Stimulated activated CD8-positive, alpha-beta memory T cell treated with anti-CD3 and anti-CD28 coated beads, Interleukin-7, amount 100 ng/mL, for 1 hour (primary cell): ENCODE results near the gene UNC50.
"Not testable (repeated sequence)": the region's sequence is repeated elsewhere in the genome, so short reads cannot be mapped to it uniquely, and the experiment has no call there.

Source experiments
- DNase-seq, 2 donors: peaks; one replicate each; pipeline ENCODE4 v3.0.0-alpha.2; 2020; ENCODE audit warnings: low read depth in 2 of 2

UNC50 gene

DNA sequence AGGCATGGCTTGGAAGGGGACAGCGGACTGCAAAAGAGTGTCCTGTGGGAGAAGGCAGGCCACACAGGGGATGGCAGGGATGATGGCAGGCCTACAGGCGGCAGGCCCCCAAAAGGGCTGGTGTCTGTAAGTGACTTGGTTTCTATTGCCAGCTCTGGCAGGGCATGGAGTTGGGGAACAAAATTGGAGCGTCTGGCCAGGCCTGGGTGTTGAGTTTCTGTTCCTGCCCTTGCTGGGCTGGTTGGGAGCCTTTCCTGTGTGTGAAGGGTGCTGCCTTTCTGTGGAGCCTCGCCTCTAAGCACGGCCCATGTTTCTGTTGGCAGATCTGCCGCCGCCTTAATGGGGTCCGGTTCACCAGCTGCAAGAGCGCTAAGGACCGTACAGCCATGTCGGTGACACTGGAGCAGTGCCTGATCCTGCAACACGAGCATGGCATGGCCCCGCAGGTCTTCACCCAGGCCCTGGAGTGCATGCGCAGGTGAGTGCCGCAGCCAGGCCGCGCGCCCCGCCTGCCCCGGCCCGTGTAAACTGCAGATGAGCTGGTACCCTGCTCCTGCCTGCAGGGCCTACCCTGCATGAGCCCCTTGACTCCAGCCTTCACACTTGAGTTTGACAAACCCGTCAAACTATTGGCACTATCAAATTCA lies 31.6 kb upstream of the UNC50 start:
- DNase-seq: no peak

DNA sequence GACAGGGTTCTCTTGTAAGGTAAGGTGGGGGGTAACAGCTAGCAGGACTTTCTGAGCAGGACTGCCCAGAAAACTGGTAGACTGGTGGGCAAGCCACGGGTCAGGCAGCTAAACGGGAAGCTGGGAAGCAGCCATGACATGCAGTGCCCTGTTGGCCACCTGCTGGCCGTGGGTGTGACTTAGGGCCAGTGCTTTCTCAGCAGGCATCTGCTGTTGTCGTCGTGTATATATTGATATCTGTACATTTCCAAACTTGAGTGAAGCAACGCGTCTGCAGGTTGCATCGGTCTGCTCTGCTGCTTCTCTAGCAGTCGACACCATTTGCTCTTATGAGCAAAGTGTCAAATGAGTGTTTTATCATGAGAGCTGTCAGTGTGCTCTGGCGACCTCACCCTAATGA lies 31.1 kb upstream of the UNC50 start:
- DNase-seq: no peak

DNA sequence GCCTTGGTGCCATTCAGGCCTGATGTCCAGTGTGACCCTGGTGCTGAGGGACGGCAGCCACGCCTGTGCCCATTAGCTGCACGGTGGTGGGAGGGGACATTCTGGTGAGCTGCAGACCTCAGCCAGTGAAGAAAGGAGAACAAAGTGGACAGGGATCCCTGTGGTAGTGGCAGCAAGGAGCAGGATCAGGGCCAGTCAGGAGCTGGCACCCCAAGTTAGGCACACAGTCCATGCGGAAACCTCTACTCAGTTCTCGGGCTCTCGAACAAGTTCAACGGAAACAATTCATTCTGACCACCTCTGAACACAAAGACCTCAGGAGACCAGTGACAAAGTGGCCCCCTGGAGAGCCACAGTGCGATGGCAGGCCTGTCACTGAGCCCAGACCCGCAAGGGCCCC lies 30.2 kb upstream of the UNC50 start:
- no peak for DNase-seq

DNA sequence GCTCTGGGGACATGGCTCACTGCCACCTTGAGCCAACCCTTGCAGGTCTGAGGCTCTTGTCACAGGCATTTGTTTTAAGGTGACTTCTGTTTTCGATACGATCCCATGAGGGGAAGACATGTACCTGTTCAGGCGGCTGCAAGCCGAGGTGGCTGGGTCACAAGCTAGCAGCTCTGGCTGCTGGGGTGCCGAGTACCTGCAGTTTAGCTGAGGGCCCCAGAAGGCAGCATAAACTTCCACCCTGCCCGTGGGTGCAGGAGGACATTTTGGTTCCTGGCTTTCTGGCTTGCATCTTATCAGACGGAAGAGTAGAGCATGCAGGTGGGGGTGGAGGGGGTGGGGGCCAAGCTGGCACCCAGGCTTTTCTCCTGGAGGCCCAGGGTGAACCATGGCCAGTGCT lies 28.5 kb upstream of the UNC50 start:
- no peak for DNase-seq

DNA sequence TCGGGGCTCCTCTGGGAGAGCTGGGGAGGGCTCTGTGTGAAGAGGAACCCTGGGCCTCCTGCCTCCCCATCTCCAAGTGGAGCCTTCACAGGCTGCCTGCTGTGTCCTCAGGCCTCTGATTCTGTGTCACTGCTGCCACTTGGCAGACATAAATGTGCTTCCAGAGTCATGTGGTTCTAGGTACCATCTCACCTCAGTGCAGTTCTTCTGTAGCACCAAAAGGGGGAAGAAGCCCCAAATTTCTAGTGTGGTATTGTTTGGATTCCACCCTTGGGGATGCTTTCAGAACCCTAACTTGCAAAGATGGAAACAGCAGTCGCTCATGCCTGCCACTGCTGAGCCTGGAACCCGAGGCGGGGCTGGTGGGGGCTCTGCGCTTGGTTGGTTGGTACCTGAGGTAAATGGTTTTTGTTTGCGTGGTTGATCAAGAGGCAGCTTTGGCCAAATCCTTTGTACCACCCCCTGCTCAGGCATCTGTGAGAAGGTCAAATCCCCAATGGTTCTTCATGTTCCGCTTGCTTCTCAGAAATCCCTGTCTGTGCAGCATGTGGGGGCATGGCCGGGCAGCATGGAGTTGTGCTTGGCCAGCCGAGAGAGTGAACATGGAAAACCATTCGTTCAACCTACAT lies 27.6 kb upstream of the UNC50 start:
- DNase-seq: no peak

DNA sequence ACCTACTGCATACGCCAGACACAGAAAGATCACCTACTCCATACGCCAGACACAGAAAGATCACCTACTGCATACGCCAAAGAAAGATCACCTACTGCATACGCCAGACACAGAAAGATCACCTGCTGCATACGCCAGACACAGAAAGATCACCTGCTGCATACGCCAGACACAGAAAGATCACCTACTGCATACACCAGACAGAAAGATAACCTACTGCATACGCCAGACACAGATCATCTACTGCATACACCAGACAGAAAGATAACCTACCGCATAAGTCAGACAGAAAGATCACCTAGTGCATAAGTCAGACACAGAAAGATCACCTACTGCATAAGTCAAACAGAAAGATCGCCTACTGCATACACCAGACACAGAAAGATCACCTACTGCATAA lies 25.9 kb upstream of the UNC50 start:
- DNase-seq: no peak

DNA sequence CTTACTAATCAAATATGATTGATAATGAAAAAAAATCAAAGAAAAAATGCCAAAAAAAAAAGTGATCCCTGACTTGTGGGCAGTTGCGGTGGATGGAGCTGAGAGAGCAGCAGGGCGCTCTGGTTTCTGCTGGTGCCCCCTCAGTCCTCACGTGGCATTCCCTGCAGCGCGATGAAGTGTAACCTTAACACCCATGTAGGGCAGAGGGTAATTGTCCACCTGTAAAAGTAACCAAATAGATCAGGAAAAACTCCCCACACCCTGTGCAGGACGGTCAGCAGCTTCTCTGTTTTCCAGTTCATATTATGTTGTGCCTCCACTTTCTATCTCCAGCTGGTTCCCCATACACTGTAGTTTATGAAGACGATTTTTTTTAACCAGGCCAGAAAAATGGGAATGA lies 25.1 kb upstream of the UNC50 start:
- DNase-seq: no peak

DNA sequence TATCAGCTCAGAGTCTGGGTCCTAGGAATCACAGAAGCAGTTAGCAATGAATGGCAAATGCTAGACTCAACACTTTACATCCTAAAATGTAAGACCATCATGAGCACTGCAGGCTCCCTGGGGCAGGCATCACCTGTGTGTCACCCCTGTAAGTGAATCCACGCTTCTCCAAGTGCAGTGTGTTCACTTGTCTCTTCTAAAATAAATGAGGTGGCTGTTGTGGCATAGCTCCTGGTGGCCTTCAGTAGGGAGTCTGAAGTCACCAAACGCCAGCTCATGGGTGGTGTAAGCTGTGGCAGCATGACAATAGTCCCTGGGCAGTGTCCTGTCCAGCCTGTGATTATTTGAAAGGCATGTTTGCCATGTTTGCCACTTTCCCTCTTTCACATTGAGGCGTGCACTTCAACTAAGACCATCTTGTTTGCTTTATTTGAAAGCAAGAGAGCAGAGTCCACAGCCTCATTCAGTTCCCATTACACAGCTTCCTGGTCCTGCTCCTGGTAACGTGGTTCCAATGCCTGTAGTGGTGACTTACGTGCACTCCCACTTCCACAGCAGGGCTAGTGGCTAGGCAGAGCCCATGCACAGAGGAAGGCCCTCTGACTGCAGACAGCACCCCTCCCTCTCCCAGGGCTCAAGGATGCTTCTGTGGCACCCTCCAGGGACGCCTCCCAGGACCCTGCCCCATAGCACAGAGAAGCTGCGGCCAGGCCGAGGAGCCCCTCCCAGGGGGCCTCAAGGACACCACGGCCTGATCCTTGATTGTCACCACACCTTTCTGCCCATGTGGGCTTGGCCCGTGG lies 24.4 kb upstream of the UNC50 start:
- DNase-seq: no peak

DNA sequence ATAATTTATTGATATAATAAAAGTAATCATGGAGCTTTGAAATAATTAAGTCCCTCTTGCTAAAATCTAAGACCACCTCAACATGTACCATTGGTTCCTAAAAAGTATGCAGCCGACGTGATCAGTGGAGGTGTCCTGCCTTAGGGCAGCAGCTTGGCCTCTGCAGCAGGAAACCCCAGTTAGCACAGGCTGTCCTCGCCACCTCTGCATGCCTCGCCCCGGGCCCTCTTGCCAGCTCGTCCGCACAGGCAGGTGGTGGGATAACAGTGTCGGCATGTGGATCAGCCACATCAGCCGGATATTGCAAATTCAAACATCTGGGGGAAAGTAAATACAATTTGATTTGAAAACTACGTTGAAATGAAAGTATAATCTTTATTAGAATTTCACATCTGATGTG lies 23.0 kb upstream of the UNC50 start:
- DNase-seq: no peak

DNA sequence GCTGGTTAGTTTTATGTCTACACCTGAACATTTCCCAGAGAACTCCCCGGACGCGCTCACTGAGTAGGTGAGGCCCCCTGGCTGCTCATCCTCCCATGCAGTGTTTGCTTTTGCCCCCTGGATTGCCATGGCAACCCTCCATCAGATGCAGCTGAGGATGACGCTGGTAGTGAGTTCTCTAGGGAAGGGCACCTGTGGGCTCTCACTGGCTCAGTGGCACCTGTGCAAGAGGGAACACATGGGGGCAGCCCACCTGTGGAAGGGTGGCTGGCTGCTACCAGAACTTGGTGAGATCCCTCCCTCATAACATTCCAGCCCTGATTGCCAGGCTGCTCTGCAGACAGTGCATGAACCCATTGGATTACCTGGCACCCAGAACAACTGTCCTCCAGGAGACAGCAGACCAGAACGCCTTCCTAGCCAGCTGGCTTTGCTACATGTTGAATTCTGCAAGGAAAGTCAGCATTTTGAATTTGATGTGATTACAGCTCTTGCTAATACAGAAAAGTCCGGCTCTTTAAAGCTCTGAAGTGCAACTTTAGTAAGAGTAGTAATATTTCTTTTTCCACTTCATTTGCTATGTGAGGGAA lies 21.7 kb upstream of the UNC50 start:
- DNase-seq: no peak

DNA sequence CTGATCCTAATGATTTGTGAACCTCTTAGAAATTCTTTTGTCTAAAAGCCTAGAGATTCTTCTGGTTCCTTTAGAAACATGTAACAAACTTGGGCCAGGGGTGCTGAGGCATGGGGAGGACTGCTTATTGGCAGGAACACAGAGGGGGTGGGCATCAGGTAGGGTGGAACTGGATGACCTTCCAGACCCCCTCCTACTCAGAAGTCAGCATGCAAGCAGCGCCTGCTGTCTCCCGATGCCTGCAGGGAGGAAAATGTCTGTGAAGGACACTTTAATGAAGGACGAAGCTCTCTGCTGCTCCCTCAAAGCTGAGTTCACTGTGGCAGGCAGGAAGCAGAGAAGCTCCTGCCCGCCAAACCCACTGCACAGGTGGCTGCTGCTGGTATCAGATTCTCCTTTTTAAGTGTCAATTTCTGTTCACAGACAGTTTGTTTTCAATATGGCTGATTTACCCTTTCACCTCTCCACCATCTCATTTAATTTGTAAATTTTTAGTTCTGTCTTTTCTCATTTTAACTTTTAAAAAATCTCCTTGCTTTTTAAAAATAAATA lies 19.4 kb upstream of the UNC50 start:
- DNase-seq: no peak

DNA sequence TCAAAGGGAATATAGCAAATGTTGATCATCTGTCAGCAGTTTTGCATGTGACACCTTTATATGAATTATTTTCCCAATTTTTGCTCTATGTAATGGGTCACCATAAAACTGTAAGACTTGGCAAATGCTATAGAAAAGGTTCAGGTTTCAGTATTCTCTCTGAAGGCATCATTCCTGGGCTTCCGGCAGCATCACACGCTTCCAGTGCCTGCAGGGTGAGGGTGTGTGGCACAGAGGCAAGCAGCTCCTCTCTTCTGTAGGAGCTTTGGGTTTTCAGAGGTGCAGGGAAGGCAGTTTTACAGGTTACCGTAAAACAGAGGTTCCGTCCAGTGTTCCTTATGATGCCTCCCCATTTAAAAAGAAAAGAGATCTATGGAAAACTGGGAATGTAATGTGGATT lies 18.9 kb upstream of the UNC50 start:
- DNase-seq: no peak

DNA sequence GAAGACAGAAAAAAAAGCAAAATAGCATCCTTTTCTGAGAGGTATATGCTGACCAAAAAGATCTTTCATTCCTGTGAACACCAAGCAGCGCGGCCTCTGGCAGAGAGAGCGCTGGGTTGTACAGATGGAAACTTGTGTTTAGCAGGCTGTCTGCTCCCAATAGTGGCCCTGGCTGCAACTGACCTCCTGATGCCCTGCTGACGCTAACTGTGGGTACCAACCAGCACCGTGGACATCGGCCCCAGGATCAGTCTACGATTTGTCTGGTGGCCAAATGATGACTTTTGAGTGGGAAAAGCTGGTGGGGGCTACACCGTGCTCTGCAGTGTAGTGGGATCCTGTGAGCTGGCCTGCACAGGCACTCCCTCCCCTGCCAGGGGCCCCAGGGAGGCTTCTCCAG lies 15.8 kb upstream of the UNC50 start:
- DNase-seq: no peak

DNA sequence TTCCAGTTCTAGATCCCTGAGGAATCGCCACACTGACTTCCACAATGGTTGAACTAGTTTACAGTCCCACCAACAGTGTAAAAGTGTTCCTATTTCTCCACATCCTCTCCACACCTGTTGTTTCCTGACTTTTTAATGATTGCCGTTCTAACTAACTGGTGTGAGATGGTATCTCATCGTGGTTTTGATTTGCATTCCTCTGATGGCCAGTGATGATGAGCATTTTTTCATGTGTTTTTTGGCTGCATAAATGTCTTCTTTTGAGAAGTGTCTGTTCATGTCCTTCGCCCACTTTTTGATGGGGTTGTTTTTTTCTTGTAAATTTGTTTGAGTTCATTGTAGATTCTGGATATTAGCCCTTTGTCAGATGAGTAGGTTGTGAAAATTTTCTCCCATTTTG lies 13.7 kb upstream of the UNC50 start:
- DNase-seq: not testable (repeated sequence)

DNA sequence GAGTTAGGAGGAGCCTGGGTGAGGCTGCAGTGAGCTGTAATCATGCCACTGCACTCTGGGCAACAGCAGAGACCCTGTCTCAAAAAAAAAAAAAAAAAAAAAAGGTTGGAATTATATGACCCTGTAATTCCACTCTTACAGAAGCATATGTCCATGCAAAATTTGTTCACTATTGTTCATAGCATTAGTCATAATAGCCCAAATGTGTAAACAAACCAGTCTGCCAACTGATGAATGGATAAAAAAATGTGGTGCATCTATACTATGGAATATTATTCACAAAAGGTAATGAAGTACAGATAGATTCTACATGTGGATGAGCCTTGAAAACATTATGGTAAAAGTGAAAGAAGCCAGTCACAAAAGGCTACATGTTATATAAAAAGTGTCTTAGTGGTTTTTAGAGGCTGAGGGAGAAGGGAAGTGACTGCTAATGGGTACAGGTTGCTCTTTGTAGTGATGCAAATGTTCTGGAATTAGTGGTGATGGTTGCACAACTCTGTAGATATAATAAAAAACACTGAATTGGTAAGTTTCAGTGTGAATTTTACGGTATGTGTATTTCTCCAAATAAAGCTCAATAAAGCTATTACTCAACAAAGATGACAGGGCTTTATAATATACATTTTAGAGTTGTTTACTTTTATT lies 9.5 kb upstream of the UNC50 start:
- DNase-seq: no peak

DNA sequence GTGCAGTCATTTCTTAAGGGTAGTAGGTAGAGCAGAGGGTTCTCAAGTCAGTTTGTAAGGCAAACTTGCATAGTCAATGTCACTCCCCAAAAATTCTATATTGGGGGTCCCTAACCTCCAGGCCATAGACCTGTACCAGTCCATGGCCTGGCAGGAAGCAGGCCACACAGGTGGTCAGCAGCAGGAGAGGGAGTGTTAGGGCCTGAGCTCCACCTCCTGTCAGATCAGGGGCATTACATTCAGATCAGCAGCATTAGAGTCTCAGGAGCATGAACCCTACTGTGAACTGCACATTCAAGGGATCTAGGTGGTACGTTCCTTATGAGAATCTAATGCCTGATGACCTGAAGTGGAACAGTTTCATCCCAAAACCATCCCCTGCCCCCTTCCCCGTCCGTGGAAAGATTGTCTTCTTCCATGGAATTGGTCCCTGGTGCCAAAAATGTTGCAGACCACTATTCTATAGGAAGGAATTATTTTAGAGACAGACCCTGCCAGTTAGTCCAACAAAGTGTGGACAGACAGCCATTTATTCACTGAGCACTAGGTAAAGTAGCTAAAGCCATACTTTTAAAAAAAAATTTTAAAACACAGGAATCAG lies 6.8 kb upstream of the UNC50 start:
- DNase-seq: no peak

DNA sequence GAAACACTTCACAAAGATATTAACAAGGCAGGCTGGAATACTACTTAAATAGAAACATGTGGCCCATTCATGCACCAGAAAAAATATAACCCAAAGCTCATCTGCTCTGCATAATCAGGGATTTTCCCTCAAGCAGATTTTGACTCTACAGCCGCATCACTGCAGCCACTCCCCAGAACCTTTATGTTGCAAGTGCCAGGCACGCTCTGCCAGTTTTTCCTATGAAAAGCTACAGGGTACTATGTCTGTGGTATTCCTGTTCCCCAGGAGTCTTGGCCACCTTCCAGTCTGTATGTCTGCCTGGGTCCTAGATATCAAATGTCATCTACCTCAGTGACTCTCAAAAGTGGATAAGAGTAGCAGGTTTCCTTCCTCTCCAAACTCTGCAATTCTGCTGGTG lies 3.8 kb upstream of the UNC50 start:
- no peak for DNase-seq

DNA sequence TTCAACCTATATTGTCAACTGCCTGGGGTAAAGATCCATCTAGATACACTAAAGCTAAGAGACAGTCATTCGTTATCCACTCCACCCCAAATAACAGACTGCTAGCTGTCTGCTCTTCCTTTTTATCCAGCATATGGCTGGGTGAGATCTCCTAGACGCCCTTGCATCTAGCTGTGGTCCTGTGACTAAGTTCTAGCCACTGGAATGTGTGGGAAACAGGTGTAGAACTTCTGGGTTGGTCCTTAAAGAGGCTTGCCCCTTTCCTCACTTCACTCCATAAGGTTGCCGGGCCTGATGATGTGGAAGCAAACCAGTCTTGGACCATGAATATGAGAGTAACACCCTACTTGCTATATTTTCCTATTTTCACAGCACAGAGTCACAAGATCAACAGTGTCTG lies 3.3 kb upstream of the UNC50 start:
- DNase-seq: no peak

DNA sequence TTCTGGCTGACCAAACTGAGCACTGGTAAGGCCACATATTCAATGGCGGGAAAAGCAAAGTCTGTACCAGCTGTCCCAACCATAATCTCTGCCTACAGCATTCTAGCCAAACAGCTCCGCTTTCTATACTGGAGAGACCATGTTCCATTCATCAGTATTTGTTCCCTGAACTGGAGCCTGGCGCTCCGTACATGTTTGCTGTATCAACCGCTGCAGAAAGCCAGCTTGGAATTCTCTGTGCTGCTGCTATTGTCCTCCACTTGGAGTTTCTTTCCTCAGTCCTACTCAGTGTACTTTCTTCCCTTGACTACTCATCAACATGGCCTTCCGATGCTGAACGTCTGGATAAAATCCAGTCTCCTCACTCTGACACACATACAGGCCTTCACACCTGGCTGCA lies 2.0 kb upstream of the UNC50 start:
- no peak for DNase-seq

DNA sequence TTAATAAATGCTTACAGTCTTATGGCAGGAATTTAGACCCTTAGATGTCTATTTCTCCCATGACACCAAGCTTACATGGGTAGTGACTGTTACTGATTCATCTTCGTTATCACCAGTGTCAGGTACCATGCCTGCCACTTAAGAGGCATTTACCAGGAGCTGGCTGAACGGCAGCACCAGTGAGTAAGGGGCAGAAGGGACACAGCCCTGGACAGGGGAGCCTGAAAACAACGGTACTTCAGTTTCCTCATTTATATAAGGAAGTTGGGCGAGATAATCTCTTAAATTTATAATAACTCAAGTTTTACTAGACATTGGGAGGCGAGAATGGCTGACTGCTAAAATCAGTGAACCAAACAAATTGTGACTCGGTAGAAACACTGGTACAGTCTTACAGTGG lies 1.3 kb upstream of the UNC50 start:
- no peak for DNase-seq

DNA sequence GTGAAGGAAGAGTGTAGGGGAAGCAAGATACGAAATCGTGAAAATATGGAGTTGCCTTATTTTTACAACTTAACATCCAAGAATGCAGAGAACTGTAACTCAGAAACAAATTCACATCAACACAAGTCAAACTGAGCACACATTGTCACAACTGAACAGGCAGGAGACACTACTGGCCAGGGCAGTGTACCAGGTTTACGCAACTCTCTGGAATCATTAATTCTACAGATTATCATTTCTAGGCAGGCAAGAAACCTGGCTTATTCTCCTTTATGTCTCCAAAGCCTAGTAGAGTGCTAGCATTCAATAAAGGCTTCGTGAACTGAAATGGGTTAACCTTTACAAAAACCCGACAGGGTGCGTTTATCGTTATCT lies 661 bp upstream of the UNC50 start:
- no peak for DNase-seq
